GM12801 (cell line): ENCODE data around the gene TMEM125.

Experiments
- TF ChIP-seq, protein P1 (sequence below): IDR thresholded peaks from one replicate; pipeline ENCODE4 v1.5.1; 2011; ENCODE audit warnings: control low read depth; ENCODE audit not compliant: insufficient read length; ENCODE audit errors: extremely low read depth

TMEM125 gene

GRCh38 chr1:43306688-43307457 is 37.1 kb downstream of the TMEM125 start:
- TF ChIP-seq, protein P1, sequence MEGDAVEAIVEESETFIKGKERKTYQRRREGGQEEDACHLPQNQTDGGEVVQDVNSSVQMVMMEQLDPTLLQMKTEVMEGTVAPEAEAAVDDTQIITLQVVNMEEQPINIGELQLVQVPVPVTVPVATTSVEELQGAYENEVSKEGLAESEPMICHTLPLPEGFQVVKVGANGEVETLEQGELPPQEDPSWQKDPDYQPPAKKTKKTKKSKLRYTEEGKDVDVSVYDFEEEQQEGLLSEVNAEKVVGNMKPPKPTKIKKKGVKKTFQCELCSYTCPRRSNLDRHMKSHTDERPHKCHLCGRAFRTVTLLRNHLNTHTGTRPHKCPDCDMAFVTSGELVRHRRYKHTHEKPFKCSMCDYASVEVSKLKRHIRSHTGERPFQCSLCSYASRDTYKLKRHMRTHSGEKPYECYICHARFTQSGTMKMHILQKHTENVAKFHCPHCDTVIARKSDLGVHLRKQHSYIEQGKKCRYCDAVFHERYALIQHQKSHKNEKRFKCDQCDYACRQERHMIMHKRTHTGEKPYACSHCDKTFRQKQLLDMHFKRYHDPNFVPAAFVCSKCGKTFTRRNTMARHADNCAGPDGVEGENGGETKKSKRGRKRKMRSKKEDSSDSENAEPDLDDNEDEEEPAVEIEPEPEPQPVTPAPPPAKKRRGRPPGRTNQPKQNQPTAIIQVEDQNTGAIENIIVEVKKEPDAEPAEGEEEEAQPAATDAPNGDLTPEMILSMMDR, result no peak

GRCh38 chr1:43307458-43308158 is 37.8 kb downstream of the TMEM125 start:
- TF ChIP-seq, protein P1, result no peak

DNA sequence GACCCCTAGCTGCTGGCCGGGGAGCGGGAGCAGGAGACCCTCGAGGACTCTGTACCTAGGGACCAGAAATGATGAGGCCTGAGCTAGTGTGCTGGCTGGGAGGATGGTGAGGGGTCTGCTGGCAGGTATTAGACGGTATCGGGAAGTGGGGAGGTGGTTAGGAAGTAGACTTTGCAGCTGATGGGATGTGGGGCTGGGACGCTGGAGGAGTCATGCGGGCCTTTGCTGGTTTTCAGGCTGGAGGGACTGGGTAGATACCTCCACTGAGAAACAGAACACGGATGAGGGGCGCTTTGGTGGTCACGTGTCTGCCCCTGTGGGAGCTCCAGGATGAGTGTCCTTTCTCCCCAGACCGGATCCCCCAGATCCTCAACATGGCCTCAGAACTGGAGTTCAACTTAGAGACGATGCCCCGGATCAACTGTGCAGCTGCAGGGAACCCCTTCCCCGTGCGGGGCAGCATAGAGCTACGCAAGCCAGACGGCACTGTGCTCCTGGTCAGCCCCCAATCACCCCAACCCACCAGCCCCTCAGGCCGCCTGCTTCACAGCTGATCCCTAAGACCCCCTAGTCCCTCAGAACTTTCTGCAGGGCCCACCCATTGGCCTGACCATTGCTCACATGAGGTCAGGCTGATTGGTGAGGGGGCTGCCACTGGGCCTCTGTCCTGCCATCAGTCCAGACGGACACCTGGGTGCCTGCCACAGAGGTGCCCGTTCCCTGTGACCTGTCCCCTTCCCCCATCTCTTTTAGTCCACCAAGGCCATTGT is 39.0 kb downstream of the TMEM125 start:
- TF ChIP-seq, protein P1, result no peak

DNA sequence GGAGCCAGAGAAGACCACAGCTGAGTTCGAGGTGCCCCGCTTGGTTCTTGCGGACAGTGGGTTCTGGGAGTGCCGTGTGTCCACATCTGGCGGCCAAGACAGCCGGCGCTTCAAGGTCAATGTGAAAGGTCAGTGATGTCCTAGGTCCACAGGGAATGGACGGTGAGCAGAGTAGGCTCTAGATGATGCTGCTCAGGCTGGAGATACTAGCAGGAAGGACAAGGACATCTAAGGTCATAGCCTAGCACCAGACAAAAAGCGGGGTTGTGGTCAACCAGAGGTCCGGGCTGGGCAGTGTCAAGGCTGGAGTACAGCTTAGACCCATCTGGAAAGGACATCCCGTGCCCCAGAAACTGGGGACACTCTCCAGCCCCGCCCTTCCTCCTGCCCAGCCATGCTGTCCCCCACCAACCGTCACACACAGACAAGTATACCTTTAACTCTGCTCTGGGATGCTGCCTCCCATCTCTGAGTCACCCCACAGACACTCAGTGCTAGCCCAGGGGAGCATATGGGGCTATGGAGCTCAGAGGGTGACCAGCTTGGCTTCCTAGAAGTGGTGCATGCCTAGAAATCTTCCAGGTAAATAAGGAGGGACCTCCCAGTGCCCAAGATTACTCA is 39.7 kb downstream of the TMEM125 start:
- TF ChIP-seq, protein P1, result no peak

DNA sequence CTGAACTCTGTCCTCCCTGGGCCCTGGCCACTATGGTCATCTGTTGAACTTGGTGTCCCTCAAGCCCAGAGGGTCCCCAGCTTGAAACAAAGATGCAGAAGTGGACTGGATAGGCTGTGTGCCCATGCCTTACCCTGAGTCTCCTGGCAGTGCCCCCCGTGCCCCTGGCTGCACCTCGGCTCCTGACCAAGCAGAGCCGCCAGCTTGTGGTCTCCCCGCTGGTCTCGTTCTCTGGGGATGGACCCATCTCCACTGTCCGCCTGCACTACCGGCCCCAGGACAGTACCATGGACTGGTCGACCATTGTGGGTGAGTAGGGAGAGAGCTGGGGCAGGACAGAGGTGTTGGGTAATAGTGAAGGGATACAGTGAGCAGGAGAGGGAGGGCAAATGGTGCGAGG is 41.7 kb downstream of the TMEM125 start:
- TF ChIP-seq, protein P1, result no peak

DNA sequence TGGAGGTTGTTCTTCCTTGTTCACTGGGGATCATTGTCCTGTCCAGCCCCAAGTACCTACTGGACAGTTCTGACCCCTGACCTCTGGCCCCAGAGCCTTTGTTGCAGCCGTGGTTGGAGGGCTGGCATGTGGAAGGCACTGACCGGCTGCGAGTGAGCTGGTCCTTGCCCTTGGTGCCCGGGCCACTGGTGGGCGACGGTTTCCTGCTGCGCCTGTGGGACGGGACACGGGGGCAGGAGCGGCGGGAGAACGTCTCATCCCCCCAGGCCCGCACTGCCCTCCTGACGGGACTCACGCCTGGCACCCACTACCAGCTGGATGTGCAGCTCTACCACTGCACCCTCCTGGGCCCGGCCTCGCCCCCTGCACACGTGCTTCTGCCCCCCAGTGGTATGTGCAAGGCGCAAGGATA is 42.4 kb downstream of the TMEM125 start:
- TF ChIP-seq, protein P1, result no peak
